Activated effector memory CD4-positive, alpha-beta T cell treated with anti-CD3 and anti-CD28 coated beads, Interleukin-2, amount 50 U/mL, for 16 hours (primary cell): ENCODE results near the gene ITGB2.

Source experiments
- DNase-seq: peaks from one replicate; pipeline ENCODE4 v3.0.0-alpha.2; 2020

The ITGB2 gene

GRCh38 chr21:44842721-44843445 lies 77.8 kb downstream of the ITGB2 start:
- DNase-seq, result peak; percentile 31

GRCh38 chr21:44842087-44842486 lies 78.6 kb downstream of the ITGB2 start:
- peak; percentile 39 for DNase-seq

DNA sequence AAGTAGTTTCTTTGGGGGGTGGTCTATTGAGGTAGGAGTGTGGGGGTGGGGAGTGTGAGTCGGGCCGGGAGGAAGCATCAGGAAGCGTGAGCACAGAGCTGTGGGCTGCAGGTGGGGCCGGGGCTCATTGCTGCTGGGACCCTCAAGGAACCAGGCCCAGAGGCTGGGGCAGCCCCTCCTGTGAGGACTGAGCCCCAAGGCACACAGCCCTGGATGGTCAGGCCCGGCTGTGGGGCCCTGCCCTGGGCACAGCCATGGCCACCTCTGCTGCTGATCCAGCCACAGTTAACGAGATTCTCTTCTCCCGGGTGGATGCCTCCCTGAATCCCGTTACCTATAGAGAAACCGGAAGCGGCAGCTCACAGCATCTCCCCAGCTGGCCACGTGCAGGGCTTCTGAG lies 79.9 kb downstream of the ITGB2 start:
- peak; percentile 51 for DNase-seq

GRCh38 chr21:44838951-44839350 lies 81.7 kb downstream of the ITGB2 start:
- peak; percentile 22 for DNase-seq

- peak; percentile 58 for DNase-seq
Observed at GRCh38 chr21:44838039-44838895, 82.4 kb downstream of the ITGB2 start.

DNA sequence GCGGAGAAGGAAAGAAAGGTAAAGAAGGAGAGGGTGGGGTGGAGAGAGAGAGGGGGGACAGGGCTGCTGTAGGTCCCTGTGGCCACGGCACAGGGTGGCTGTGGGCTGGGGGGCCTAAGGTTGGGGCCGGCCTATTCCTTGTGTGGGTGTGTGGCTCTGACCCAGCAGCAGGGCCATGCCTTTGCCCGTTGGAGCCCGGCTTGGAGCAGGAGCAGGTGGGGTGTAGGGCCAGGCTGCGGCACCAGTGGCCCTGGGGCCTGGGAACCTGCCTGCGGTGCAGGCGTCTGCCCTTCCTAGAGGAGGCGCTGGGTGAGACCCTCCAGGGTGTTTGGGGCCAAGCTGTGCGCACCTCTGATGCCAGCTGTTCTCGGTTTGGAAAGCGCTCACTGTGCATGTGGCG lies 83.2 kb downstream of the ITGB2 start:
- peak; percentile 14 for DNase-seq

DNA sequence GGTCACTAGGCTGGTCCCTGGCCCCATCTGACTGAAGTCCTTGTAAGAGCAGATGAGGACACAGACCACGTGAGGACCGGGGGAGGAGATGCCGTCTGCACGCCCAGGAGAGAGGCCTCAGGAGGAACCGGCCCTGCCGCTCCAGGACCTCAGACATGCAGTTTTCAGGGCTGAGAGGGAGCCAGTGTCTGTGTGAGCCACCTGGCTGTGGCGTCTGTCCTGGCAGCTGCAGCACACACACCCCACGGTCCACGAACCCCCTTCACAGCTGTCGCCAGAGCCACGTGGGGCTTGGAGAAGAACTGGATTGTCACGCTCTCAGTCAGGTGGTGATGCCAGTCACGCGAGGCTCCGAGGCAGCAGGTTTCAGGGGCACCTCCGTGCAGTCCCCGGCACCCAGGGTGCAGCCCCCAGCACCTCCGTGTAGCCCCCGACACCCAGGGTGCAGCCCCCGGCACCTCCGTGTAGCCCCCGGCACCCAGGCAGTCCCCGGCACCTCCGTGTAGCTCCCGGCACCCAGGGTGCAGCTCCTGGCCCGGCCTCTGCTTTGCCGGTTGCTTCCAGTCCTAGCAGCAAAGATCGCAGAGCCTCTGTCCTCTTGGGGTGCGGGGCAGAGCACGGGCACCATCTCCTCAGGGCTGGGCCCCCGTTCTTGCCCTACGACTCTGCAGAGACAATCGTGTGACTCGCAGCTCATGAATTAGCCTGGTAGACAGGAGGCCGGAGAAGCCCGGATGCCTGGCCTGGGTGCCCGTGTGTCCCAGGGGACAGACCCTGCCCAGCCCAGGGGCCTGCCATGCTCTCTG lies 83.8 kb downstream of the ITGB2 start:
- peak; percentile 54 for DNase-seq

DNA sequence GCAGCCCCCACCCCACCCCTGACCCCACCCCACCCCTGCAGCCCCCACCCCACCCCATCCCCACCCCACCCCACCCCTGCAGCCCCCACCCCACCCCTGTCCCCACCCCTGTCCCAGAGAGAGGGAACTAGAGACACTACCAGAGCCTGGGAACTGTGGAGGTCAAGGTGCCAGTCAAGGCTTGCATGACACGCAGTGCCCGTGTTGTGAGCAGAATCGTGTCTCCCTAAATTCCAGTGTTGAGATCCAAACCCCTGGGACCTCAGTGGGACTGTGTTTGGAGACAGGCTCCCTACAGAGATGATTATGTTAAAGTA lies 84.4 kb downstream of the ITGB2 start:
- no peak for DNase-seq
